ENCODE results near the gene MEX3B.
"Not testable (repeated sequence)": the region's sequence is repeated elsewhere in the genome, so short reads cannot be mapped to it uniquely, and the experiment has no call there.

The MEX3B gene

DNA sequence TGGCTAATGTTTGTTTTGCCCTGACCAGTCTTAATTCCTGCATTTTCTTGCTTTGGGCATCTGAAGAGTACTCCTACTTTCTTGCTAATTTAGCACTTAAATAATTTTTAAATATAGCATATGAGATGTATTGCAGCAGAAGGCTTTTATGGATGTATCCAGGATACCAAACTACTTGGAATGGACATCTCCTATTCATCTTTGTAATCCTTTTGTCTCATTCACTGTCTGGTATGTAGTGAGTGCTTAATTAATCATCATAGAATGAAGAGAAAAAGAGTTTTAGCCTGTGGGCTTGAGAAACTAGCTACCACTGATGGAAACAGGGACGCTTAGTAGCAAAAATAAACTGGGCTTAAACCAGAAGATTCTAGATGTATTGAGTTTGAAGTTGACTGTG, 40.6 kb downstream of the MEX3B start:
- DNase-seq (ENCODE audit: low read depth): no peak

DNA sequence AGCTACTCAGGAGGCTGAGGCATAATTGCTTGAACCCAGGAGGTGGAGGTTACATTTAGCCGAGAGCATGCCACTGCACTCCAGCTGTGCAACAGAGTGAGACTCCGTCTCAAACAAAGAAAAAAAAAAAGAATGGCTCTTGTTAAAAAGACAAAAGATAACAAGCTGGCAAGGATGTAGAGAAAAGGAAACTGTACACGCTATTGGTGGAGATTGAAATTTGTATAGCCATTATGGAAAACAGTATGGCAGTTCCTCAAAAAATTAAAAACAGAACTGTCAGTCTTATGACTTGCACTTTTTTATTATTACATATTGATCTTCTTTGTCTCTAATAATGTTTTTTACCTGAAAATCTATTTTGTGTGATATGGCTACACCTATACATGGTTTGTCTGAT, 41.9 kb downstream of the MEX3B start:
- no peak for DNase-seq (ENCODE audit: low read depth)

- DNase-seq (ENCODE audit: low read depth): not testable (repeated sequence)
These were observed 50.7 kb downstream of the MEX3B start for GRCh38 chr15:81995081-81995480.

DNA sequence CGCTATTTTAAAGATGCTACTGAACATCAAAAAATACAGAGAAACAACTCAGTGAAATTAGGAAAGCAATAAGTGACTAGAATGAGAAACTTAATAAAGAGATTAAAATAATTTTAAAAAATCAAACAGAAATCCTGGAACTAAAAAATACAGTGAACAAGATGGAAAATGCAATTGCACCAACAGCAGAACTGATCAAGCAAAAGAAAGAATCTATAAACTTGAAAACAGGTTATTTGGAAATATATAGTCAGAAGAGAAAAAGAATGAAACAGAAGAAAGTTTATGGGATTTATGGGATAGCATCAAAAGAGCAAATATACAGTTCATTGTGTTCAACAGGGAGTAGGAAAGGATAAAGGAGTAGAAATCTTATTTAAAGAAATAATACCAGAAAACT, 53.3 kb downstream of the MEX3B start:
- DNase-seq (ENCODE audit: low read depth): no peak

Measured in GM04503 (cell line).